ENCODE measurements around the gene FZD7.

FZD7 gene

GRCh38 chr2:202038471-202039277 lies 5.0 kb downstream of the FZD7 start:
- DNase-seq, result no peak

- DNase-seq, result no peak
Measured at GRCh38 chr2:202039278-202040078, 5.8 kb downstream of the FZD7 start.

- DNase-seq, result no peak
Measured at GRCh38 chr2:202040079-202040844, 6.6 kb downstream of the FZD7 start.

- no peak for DNase-seq
Measured at GRCh38 chr2:202042444-202042843, 8.8 kb downstream of the FZD7 start.

GRCh38 chr2:202043475-202043874 lies 9.8 kb downstream of the FZD7 start:
- DNase-seq, result peak; percentile 70

GRCh38 chr2:202044777-202045176 lies 11.1 kb downstream of the FZD7 start:
- DNase-seq, result no peak

- no peak for DNase-seq
Measured at GRCh38 chr2:202046572-202046971, 12.9 kb downstream of the FZD7 start.

- no peak for DNase-seq
Measured at GRCh38 chr2:202049092-202049728, 15.6 kb downstream of the FZD7 start.

- DNase-seq, result no peak
Measured at GRCh38 chr2:202049840-202050239, 16.2 kb downstream of the FZD7 start.

- DNase-seq, result no peak
Measured at GRCh38 chr2:202050652-202051051, 17.0 kb downstream of the FZD7 start.

- no peak for DNase-seq
Measured at GRCh38 chr2:202051499-202052161, 18.0 kb downstream of the FZD7 start.

GRCh38 chr2:202052235-202052634 lies 18.6 kb downstream of the FZD7 start:
- no peak for DNase-seq

- no peak for DNase-seq
Measured at GRCh38 chr2:202054679-202055078, 21.0 kb downstream of the FZD7 start.

- no peak for DNase-seq
Measured at GRCh38 chr2:202056611-202057010, 23.0 kb downstream of the FZD7 start.

- DNase-seq, result no peak
Measured at GRCh38 chr2:202060218-202060617, 26.6 kb downstream of the FZD7 start.

GRCh38 chr2:202061695-202062094 lies 28.0 kb downstream of the FZD7 start:
- no peak for DNase-seq

GRCh38 chr2:202064171-202064880 lies 30.7 kb downstream of the FZD7 start:
- peak; percentile 52 for DNase-seq

- DNase-seq, result no peak
Measured at GRCh38 chr2:202064881-202065230, 31.2 kb downstream of the FZD7 start.

- no peak for DNase-seq
Measured at GRCh38 chr2:202065876-202066275, 32.2 kb downstream of the FZD7 start.

- DNase-seq, result no peak
Measured at GRCh38 chr2:202066875-202067274, 33.2 kb downstream of the FZD7 start.

- no peak for DNase-seq
Measured at GRCh38 chr2:202067589-202067988, 33.9 kb downstream of the FZD7 start.
